NCI-H82 treated with DMSO at 0.1 percent for 48 hours (cell line): ENCODE data around the gene GTPBP6.
"Not testable (repeated sequence)": the region's sequence is repeated elsewhere in the genome, so short reads cannot be mapped to it uniquely, and the experiment has no call there.

ENCODE experiments used
- DNase-seq: peaks from one replicate; lab custom pipeline; 2025; ENCODE audit not compliant: unreplicated experiment; lab: John Stamatoyannopoulos, UW

Gene GTPBP6

GRCh38 chrX:335758-336155, 17.2 kb upstream of the GTPBP6 start:
- no peak for DNase-seq

DNA sequence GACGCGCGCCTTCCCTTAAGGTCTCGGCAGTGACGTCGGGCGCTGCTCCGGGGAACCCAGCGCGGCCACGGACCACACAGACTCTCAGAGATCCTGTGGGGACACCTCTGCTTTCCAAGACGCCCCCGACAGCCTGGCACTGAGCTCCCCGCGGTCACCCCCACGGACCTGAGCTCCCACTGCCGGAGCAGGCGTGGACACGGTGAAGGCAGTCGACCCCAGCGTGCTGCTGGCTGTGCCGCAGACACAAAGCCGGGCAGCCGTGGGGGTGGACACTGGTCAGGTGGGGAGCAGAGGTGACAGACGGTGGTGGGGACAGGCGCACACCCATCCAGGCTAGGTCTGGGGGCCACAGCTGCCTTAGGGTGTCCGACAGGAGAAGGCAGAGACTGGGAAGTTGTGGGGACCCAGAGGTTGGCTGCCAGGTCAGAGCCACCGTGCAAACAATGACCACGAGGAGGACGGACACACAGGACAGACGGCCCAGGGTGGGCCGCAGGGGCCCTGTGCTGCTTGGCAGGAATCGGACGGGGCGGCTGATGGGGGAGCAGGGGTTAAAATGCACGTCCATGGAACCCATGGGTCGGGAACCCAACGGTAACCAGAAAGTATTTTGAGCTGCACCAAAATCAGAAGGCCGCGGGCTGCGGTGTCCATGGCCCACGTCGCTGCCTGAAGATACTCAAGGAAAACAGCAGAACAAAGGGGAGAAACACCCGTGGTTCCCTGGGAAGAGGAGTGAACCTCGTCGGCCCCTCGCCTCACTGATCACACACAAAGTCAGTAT, 16.6 kb upstream of the GTPBP6 start:
- DNase-seq, result no peak

DNA sequence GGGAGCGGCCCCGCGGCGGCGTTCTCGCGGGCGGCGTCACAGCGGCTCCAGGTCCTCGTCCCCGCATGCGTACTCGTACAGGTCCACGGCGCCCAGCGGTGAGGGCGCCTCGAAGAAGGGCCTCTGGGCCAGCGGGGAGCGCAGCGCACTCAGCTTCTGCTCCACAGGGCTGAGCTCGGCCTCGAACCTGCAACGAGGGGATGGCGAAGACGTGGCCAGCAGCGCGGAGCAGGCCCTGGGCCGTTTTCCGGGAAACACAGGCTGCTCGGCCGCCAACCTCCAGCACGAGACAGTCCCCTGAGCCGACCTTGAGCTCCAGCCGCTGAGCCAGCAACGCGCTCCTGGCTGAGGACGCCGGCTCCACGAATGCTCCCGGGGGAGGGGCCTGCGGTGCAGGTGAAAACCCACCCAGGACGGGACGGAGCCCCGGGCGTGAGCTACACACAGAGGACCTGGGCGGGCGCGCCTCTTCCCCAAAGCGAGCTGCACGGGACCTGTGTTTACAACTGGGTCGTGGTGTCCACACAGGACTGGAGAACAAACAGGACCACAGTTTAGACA, 15.8 kb upstream of the GTPBP6 start:
- DNase-seq, result no peak

- no peak for DNase-seq
Observed at GRCh38 chrX:333611-334311, 15.2 kb upstream of the GTPBP6 start.

DNA sequence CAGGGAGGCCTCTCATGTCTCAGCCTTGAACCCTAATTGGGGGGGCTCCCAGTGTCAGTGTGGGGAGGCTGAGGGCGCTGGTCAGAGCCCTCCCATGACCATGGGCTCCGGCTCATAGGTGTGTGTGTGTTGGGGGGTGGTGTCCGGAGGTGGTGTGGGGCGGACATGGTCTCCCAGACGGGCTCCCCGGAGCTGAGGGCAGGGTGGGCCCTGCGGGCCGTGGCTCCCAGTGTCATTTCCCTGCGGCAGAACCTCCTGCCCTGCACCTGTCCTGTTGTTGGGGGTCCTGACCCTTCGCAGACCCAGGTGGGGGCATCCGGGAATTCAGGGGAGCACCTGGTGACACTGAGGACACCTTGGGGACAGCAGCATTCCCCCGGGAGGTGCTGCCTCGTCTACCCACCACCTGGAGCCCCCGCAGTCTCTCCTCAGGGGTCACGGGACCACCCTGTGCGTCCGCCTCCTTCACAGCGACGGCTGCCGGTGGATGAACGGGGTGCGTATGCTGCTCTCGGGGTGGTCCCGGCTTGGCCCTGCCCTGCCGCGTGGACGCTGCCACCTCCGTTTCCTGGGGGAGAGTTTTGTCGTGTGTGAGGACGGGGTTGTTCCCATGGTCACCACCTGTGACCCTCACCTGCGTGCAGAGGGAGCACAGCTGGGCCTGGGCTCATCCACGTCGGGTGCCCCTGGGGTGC, 14.5 kb upstream of the GTPBP6 start:
- no peak for DNase-seq

- no peak for DNase-seq
Observed at GRCh38 chrX:332496-332860, 13.9 kb upstream of the GTPBP6 start.

GRCh38 chrX:331825-332495, 13.4 kb upstream of the GTPBP6 start:
- DNase-seq, result no peak

- DNase-seq, result no peak
Observed at GRCh38 chrX:331151-331824, 12.7 kb upstream of the GTPBP6 start.

DNA sequence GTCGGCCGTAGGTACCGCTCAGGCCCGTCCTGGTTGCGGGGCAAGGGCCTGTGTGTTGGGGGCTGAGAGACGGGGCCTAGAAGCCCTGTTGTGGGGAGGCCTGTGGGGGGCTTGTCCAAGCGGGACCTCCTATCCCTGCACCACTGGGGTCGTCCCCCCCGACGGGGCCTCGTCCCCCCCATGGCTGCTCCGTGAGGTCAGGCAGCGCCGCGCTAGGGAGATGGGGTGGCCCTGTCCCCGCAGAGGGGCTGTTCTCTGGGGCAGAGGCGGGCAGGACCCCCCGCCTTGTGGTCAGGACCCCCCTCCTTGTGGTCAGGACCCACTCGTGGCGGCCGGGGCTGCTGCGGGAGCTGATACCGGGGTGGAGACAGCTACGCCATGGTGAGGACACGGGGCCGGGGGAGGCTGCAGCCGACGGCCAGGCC, 12.1 kb upstream of the GTPBP6 start:
- DNase-seq, result no peak

GRCh38 chrX:330141-330725, 11.6 kb upstream of the GTPBP6 start:
- DNase-seq, result not testable (repeated sequence)

DNA sequence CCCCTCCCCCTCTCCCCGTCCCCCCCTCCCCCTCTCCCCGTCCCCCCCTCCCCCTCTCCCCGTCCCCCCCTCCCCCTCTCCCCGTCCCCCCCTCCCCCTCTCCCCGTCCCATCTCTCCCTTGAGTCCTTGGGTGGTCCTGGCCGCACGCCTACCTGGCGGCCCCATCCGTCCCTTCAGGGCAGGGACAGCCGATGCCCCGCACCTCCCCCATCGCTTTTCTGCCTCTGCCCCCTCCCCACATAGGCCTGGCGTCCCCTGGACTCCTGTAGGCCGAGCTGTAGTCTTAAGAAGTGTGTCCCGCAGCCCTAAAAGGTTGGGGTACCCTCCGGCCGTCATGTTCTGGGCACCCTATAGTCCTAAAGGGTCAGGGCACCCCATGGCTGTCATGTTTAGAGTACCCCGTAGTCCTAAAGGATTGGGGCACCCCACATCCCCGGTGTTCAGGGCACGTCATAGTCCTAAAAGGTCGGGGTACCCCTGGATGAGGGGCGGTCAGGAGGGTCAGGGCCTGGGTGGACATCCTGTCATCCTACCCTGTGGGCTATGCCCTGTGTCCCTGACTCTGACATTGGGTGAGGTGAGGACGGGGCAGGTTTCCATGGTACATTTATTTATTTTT, 10.8 kb upstream of the GTPBP6 start:
- DNase-seq, result no peak

GRCh38 chrX:327660-328126, 9.1 kb upstream of the GTPBP6 start:
- DNase-seq, result no peak

DNA sequence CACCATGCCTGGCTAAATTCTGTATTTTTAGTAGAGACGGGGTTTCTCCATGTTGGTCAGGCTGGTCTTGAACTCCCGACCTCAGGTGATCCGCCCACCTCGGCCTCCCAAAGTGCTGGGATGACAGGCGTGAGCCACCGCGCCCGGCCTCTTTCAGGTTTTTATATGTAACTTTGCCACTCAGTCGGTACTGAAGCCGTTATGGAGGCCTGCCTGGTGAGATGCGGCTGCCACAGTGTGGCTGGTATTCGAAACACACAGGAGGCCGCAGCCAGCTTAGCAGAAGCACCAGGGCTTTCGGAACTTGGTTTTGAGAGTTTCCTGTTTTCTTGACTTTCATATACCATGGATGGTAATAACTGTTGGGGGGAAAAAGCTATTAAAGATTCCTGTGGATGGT, 6.1 kb upstream of the GTPBP6 start:
- DNase-seq, result not testable (repeated sequence)

GRCh38 chrX:323721-324628, 5.4 kb upstream of the GTPBP6 start:
- no peak for DNase-seq

- DNase-seq, result no peak
Observed at GRCh38 chrX:320126-320783, 1.7 kb upstream of the GTPBP6 start.

DNA sequence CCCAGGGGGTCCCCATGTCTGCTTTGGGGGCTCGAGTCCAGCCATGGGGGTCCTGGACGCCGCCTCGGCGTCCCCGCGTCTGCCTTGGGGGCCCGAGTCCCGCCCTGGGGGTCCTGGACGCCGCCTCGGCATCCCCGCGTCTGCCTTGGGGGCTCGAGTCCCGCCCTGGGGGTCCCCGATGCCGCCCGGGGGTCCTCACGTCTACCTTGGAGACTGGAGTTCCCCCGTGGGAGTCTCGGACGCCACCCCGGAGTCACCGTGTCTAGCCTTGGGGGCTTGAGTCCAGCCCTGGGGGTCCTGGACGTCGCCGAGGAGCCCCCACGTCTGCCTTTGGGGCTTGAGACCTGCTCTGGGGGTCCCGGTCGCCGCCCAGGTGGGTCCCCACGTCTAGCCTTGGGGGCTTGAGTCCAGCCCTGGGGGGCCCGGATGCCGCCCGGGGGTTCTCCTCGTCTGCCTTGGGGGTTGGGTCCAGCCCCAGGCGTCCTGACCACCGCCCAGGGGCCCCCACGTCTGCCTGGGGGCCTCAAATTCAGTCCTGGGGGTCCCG, 1.1 kb upstream of the GTPBP6 start:
- DNase-seq, result no peak

- DNase-seq, result no peak
Observed at GRCh38 chrX:318068-318738, 393 bp downstream of the GTPBP6 start.
